ENCODE data around the gene MT1E. TPM values are rescaled to one million over a fixed set of nuclear protein-coding genes. Genes with fewer than 3 reads are reported as not detected.
A peak's percentile ranks its signal among the peaks of the same experiment; 100 is the strongest.
"Not testable (repeated sequence)": the region's sequence is repeated elsewhere in the genome, so short reads cannot be mapped to it uniquely, and the experiment has no call there.

The MT1E gene
- 100 to 1,000 TPM in 1 of 4 donors, 10 to 100 TPM in 3; 52.4 to 106 (median 88.7) TPM for total RNA-seq

GRCh38 chr16:56625140-56625942 is at the start of gene MT1E:
Gene MT1E (plus strand): TSS chr16:56625781. CDS start chr16:56625852, 71 bp downstream.
- no peak for DNase-seq
- no peaks in the 10 kb centered on the region for H3K36me3 ChIP-seq
- TF ChIP-seq POLR2A (IDR thresholded peaks at IDR 0.05) (peak in 3 of 4 donors; percentile 13 to 89 (median 88)), CTCF (IDR thresholded peaks at IDR 0.05) (no peak)
- intact Hi-C loops (cut with DNase I), result no loop called here
- H3K9me3 ChIP-seq, result no peaks in the 10 kb centered on the region
- H3K27ac ChIP-seq, result peak within 1 kb of the TSS; percentile 79 to 96 (median 90)
- peaks cover 6 to 33% (median 9%) of the 10 kb centered on the region in 3 donors for H3K4me1 ChIP-seq
- H3K4me3 ChIP-seq, result peak within 1 kb of the TSS; percentile 43 to 81 (median 66)
- H3K27me3 ChIP-seq, result peaks cover 0 to 10% (median 0%) of the 10 kb centered on the region in 4 donors
- WGBS, 2 donors, result 4 to 9% methylated on average over 12 to 15 of the region's 62 CpGs

GRCh38 chr16:56576585-56577299 is 48.8 kb upstream of the MT1E start:
- DNase-seq, result peak; percentile 6
- H3K36me3 ChIP-seq, result no peaks in the 10 kb centered on the region
- TF ChIP-seq CTCF (IDR thresholded peaks at IDR 0.05), result peak; percentile 56 to 97 (median 92)
- TF ChIP-seq POLR2A (IDR thresholded peaks at IDR 0.05), result no peak
- H3K27ac ChIP-seq, result peak overlapping the region in 3 of 4 donors; percentile 52 to 79 (median 65)
- intact Hi-C loops (cut with DNase I), result no loop called here
- 15 to 18% methylated on average over 8 of the region's 8 CpGs for WGBS, 2 donors
- no peaks in the 10 kb centered on the region for H3K27me3 ChIP-seq
- peaks cover 4 to 13% (median 4%) of the 10 kb centered on the region in 3 donors for H3K4me1 ChIP-seq
- no peaks in the 10 kb centered on the region for H3K9me3 ChIP-seq
- no peak overlapping the region for H3K4me3 ChIP-seq

GRCh38 chr16:56577300-56577625 is 48.3 kb upstream of the MT1E start:
- Histone ChIP-seq H3K9me3 (no peaks in the 10 kb centered on the region), H3K27ac (peak overlapping the region in 2 of 4 donors; percentile 34 to 43), H3K4me1 (peaks cover 4 to 13% (median 4%) of the 10 kb centered on the region in 3 donors), H3K27me3 (peaks cover 0 to 4% (median 0%) of the 10 kb centered on the region in 4 donors), H3K4me3 (no peak overlapping the region), H3K36me3 (no peaks in the 10 kb centered on the region)
- 60 to 78% methylated on average over 3 to 4 of the region's 4 CpGs for WGBS, 2 donors
- no peak for TF ChIP-seq POLR2A (IDR thresholded peaks at IDR 0.05)
- no peak for TF ChIP-seq CTCF (IDR thresholded peaks at IDR 0.05)
- DNase-seq, result no peak
- intact Hi-C loops (cut with DNase I), result no loop called here

GRCh38 chr16:56580391-56581048 is 45.1 kb upstream of the MT1E start:
- 75 to 79% methylated on average over 6 of the region's 6 CpGs for WGBS, 2 donors
- Histone ChIP-seq H3K9me3 (no peaks in the 10 kb centered on the region), H3K27me3 (peaks cover 0 to 9% (median 0%) of the 10 kb centered on the region in 4 donors), H3K36me3 (no peaks in the 10 kb centered on the region), H3K4me3 (no peak overlapping the region), H3K4me1 (peaks cover 4 to 13% (median 4%) of the 10 kb centered on the region in 3 donors), H3K27ac (no peak overlapping the region)
- no peak for DNase-seq
- intact Hi-C loops (cut with DNase I), result loop anchor here (10.0 kb wide), 1 partner anchor 124 kb away; no protein-coding TSS in a partner anchor
- TF ChIP-seq CTCF (IDR thresholded peaks at IDR 0.05) (no peak), POLR2A (IDR thresholded peaks at IDR 0.05) (no peak)

GRCh38 chr16:56582911-56583310 is 42.7 kb upstream of the MT1E start:
- not testable (repeated sequence) for H3K27ac ChIP-seq, H3K4me1 ChIP-seq, H3K36me3 ChIP-seq, H3K9me3 ChIP-seq, DNase-seq, H3K4me3 ChIP-seq
- intact Hi-C loops (cut with DNase I), result loop anchor here (10.0 kb wide), 1 partner anchor 122 kb away; no protein-coding TSS in a partner anchor
- 100% methylated on average over 1 of the region's 2 CpGs for WGBS, 2 donors
- H3K27me3 ChIP-seq, result peaks cover 0 to 33% (median 0%) of the 10 kb centered on the region in 4 donors
